GM12874 (cell line): Measurements from ENCODE around the gene FAM83E.

Experiments used
- TF ChIP-seq, protein P1 (sequence below): IDR thresholded peaks from 2 replicates; pipeline ENCODE4 v1.5.1; 2011; ENCODE audit warnings: low read depth, mild to moderate bottlenecking, control low read depth, low read length, moderate library complexity; ENCODE audit not compliant: insufficient read depth

Gene FAM83E

DNA sequence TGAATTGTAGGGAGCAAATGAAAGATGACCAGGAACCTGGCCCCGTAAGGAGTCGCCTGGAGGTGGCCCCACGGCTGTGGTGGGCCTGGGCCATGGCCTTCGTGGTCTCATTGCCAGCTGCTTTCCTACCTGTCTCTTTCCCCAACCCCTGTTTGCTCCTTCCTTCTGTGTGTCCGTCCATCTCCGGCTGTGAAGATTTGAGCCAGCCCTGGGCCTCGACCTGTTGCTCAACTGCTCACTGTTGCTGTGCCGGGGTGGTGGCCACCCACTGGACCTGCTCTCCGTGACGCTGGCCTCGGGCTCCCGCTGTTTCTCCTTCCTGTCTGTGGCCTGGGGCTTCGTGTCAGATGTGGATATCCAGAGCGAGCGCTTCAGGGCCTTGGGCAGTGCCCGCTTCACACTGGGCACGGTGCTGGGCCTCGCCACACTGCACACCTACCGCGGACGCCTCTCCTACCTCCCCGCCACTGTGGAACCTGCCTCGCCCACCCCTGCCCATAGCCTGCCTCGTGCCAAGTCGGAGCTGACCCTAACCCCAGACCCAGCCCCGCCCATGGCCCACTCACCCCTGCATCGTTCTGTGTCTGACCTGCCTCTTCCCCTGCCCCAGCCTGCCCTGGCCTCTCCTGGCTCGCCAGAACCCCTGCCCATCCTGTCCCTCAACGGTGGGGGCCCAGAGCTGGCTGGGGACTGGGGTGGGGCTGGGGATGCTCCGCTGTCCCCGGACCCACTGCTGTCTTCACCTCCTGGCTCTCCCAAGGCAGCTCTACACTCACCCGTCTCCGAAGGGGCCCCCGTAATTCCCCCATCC is 13.8 kb upstream of the FAM83E start:
- TF ChIP-seq, protein P1, sequence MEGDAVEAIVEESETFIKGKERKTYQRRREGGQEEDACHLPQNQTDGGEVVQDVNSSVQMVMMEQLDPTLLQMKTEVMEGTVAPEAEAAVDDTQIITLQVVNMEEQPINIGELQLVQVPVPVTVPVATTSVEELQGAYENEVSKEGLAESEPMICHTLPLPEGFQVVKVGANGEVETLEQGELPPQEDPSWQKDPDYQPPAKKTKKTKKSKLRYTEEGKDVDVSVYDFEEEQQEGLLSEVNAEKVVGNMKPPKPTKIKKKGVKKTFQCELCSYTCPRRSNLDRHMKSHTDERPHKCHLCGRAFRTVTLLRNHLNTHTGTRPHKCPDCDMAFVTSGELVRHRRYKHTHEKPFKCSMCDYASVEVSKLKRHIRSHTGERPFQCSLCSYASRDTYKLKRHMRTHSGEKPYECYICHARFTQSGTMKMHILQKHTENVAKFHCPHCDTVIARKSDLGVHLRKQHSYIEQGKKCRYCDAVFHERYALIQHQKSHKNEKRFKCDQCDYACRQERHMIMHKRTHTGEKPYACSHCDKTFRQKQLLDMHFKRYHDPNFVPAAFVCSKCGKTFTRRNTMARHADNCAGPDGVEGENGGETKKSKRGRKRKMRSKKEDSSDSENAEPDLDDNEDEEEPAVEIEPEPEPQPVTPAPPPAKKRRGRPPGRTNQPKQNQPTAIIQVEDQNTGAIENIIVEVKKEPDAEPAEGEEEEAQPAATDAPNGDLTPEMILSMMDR, result no peak

- TF ChIP-seq, protein P1, result no peak
These were observed 13.0 kb upstream of the FAM83E start for GRCh38 chr19:48627865-48628314.

- TF ChIP-seq, protein P1, result no peak
These were observed 12.5 kb upstream of the FAM83E start for GRCh38 chr19:48627201-48627864.

GRCh38 chr19:48625891-48626327 is 11.0 kb upstream of the FAM83E start:
- TF ChIP-seq, protein P1, result no peak

GRCh38 chr19:48624791-48625723 is 10.2 kb upstream of the FAM83E start:
- TF ChIP-seq, protein P1, result no peak

DNA sequence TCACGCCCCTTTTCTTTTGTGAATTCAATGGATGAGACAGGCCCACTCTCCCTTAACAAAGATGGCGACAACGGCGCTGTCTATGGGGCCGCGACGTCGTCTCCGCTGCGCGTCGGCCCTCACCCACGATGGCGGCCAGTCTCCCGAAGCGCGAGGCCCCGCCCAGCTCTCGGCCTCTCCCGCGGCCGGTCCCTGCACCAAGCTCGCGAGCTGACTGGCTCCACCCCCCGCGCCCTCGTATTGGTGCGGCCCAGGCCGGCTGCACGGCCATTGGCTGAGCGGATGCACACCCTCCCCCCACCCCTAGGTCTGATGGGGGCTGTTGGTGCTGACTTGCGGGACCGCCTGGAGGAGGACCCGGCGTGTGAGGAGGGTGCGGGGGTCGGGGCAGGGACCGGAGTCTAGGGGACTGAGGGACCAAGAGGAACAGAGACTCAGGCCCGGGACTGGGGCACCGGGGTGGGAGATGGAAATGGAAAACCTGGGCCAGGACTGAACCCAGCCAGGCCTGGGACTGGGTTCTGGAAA is 9.3 kb upstream of the FAM83E start:
- TF ChIP-seq, protein P1, result no peak
